ENCODE results near the gene LYSMD3.
A peak's percentile ranks its signal among the peaks of the same experiment; 100 is the strongest.

Gene LYSMD3

GRCh38 chr5:90479611-90480385, 49.6 kb downstream of the LYSMD3 start:
- DNase-seq (ENCODE audit: low spot score) = no peak

- no peak for DNase-seq (ENCODE audit: low spot score)
Observed at GRCh38 chr5:90477621-90478215, 51.7 kb downstream of the LYSMD3 start.

- no peak for DNase-seq (ENCODE audit: low spot score)
Observed at GRCh38 chr5:90477073-90477472, 52.3 kb downstream of the LYSMD3 start.

- no peak for DNase-seq (ENCODE audit: low spot score)
Observed at GRCh38 chr5:90476391-90476790, 53.0 kb downstream of the LYSMD3 start.

- peak; percentile 30 for DNase-seq (ENCODE audit: low spot score)
Observed at GRCh38 chr5:90475436-90475980, 53.9 kb downstream of the LYSMD3 start.

GRCh38 chr5:90474235-90475107, 54.9 kb downstream of the LYSMD3 start, which contains the start of the genes MBLAC2 and POLR3G:
Gene MBLAC2, minus strand, starts transcription at chr5:90474771. Its CDS starts 479 bp downstream, at chr5:90474292.
Gene POLR3G, plus strand, starts transcription at chr5:90474864. Its CDS starts 10,704 bp downstream, at chr5:90485568.
- DNase-seq (ENCODE audit: low spot score) = peak; percentile 97

GRCh38 chr5:90473396-90474234, 55.8 kb downstream of the LYSMD3 start:
- peak; percentile 30 for DNase-seq (ENCODE audit: low spot score)

- DNase-seq (ENCODE audit: low spot score) = no peak
Observed at GRCh38 chr5:90472783-90473395, 56.5 kb downstream of the LYSMD3 start.

Measured in LoVo (cell line).